ENCODE results near the gene ZWILCH.

GRCh38 chr15:66593219-66593780 is 88.2 kb downstream of the ZWILCH start:
- no peak for TF ChIP-seq GATA2 (IDR thresholded peaks at IDR 0.05; ENCODE audit: low read depth, low read length)
- TF ChIP-seq GATA3 (IDR thresholded peaks at IDR 0.05; ENCODE audit: low read depth, low read length), result no peak
